Stimulated activated CD8-positive, alpha-beta memory T cell treated with anti-CD3 and anti-CD28 coated beads, Interleukin-2, amount 100 ng/mL, for 1 hour (primary cell): ENCODE data around the gene TMEM200C.
"Not testable (repeated sequence)": the region's sequence is repeated elsewhere in the genome, so short reads cannot be mapped to it uniquely, and the experiment has no call there.

Source experiments
- DNase-seq, 2 donors: peaks; one replicate each; pipeline ENCODE4 v3.0.0-alpha.2; 2020; ENCODE audit warnings: low read depth in 2 of 2

TMEM200C gene

DNA sequence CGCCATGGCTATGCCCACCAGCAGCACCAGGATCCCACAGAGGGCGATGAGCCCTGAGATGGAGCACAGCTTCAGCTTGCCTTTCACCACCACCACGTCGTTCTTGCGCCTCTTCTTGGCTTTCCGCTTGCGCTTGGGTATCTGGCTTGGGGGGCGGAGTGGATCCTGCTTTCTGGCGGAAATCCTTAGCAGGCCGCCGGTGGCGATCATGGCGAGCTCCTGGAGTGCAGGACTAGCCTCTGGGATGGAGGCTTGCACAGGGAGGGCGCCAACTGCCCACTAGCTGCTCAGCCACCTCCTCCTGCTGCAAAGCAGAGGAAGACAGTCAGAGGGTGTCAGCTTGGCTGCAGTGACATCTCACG lies 3.5 kb downstream of the TMEM200C start:
- DNase-seq = no peak

DNA sequence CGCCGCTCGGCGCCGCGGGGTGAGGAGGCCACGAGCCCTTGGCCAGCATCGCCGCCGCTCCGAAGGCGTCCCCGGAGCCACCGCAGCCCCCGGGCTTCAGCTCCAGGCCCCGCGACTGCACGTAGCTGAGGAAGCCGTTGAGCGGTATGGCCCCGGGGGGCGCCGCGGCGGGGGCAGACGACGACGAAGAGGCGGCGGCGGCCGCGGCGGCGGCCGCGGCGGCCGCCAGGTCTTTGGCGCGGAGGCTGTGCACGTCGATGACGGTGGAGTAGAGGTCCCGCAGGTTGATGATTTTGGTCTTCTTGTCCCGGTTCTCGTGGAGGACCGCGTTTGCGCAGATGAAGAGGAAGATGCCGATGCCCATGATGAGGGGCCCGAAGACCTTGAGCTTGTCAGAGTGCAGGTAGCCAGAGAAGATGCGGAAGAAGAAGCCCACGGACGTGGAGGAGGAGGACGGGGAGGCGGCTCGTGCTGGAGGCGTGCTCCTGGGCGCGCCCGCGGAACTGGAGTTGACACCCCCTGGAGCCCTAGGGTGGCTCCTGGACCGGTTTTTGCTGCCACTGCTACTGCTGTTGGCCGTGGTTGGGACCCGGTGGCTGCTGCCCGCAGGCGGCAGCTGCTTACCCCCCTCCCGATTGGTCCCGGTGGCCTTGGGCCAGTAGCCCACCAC lies 4.0 kb downstream of the TMEM200C start:
- no peak for DNase-seq

DNA sequence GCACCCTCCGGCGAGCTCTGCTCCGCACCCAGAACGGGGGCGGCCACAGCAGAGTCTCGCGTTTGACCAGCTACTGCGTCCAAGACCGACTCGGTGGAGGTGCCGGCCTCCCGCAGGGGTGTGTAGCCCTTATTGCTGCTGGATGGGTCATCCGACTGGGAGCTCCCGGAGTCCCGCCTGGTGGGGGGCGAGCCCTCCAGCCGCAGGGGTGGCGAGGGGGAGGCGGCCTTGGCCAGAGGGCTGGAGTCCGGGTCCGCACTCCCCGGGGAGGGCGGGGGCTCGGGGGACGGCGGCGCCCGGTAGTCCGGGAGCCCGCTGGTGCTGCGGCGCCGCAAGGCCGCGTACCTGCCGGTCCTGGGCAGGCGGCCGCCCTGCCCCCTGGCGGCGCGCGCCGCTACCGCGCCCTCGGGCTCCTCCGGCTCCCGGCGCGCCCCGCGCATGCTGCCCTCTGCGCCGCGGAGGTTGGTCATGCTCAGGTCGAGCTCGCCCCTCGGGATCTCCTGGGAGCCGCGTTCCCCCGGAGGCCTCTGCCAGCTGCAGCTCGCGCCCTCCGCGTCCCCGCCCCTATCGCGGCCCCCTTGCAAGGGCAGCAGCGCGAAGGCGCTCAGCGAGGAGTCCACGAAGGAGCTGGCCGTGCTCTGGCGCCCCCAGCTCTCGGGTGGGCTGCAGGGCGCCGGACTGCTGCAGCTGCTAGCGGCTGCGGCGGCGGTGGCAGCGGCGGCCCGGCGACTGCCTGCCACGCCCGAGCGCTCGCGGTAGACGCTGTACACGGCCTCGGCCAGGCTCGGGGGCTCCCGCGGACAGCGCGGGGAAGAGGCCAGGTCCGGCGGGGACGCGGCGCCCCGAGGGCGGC lies 4.8 kb downstream of the TMEM200C start:
- no peak for DNase-seq

DNA sequence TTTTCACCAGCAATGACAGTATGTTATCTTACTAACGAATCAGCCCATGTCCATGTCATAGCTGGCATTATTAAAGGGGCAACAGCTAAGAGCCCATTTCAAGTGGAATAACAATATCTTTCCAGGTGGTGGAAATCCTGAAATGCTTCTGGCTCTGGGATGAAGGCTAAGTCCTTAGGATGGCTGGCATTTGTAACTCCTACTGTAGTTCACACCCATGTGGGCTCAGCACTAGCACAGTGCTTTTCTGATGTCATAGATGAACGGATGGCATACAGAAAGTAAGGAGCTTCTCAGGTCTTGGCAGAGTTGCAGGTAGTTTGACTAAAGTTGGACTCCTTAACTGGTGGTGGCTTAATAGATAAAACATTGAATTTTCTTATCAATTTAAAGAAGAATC lies 10.0 kb downstream of the TMEM200C start:
- DNase-seq = no peak

DNA sequence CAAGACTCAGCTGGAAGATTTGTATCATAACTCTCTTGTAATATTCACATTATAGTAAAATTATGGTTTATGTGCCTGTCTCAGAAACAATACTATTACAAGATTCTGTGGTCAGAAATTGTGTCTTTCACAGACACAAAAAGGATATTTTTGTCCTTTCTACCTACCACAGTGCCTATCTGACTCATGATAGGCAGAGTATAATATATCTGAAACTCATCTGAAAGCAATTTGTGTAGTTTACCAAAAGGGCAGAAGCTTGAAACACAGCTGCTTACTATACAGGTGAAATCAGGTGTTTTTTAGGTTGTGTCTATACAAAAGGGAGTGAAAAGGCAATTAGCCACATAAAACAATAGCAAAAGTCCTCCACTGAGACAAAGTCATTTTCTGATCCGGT lies 10.9 kb downstream of the TMEM200C start:
- DNase-seq = no peak

DNA sequence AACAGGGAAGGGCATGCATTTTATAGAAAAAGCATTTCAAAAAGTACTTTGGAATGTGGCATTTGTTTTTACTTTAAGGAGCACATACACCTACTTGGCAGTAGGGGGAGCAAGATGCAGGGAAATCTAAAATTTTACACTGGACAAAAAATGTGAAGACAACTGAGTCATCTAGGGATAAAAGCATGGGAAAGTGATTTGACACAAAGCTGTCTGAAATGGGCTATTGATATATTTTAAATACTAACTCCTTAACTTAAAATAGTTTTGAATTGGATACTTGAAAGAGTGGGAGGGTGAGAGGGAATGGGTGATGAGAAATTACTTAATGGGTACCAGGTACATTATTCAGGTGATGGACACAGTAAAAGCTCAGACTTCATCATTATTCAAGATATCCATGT lies 15.8 kb downstream of the TMEM200C start:
- no peak for DNase-seq

DNA sequence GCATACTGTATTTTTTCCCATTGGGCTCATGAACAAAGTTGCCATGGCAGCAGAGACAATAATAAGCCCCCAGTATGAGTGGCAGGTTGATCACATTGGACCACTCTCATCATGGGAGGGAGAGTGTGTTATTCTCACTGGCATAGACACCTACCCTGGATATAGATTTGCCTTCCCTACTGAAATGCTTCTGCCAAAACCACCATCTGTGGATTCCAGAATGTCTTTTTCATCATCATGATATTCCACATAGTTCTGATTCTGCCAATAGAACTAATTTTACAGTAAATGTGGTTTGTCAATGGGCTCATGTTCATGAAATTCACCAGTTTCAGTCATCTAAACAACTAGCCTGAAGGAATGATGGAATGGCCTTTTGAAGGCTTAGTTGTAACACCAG lies 18.4 kb downstream of the TMEM200C start:
- no peak for DNase-seq

DNA sequence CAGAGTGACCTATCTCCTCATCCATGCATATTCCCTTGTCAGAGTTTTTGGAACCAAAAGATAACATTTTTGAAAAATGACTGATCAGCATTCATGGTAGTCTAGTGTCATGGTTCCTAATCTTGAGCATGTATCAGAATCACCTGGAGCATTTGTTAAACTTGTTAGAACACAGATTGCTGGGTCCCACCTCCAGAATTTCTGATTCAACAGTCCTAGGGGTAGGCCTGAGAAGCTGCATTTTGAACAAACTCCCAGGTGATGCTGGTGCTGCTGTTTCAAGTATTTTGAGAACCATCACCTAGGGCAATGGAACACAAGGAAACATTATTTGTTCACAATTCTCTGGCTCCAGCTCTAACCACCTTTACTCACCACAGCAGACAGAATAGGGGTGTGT lies 21.0 kb downstream of the TMEM200C start:
- DNase-seq = no peak

DNA sequence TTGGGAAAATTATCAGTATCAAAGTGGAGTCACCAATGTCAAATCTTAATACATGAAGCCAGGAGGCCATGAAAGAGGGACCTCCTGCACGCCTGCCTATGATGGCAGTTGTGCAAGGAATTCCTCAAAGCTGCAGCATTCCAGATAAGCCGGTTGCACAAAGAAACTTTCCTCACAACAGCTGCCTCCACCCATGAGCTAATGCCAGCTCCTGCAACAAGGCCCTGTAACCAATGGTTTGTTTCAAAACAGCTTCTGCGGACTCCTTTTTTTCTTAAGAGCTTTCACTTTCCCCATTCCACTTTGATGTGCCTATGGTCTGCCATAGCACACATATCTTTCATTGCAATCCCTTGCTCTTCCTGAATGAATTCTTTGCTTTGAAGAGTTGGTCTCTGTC lies 22.4 kb downstream of the TMEM200C start:
- DNase-seq = no peak

DNA sequence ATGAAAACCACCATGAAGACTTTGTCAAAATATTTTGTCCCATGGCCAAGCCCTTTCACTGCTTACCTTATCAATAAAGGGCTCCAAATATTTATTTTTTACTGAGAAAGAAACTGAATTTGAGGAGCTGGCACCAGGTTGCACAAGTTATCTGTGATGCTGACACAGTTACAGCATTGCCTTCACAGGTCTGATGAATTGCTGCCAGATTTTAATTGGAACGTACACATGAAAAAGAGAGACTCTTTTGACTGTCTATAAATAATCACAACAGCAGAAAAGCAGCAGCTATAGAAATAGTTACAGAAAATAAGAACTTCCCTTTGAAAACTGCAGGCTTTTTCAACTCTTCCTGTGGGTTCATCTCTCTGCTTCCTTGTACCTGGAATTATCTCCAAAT lies 23.9 kb downstream of the TMEM200C start:
- no peak for DNase-seq

DNA sequence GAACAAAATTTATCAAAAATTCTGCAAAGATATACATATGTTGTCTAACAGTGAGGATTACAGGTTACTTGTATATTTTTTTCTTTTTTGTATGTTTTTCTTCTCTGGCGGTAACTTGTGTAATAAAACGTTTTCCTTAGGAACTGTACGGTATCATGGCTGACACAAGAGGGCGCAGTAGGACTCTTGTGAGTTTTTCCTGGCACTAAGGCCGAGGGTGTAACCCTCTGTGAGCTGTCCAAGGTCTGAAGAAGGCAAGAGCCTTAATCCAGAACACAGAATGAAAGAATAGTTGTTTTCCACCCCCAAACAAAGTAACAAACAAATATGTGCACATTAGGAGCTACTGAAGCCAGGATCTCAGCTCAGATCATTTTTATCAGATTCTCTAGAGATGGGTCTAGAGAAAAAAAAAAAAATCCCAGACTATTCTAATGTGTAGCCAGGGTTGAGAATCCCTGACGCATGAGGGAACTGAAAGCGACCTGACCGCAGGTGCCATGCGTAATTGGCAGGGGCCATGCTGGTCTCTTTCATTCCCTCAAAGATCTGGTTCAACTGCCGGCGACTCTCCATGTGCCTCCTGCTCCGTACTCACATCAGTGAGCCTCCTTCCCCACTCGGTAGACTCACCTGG lies 27.0 kb downstream of the TMEM200C start:
- no peak for DNase-seq

DNA sequence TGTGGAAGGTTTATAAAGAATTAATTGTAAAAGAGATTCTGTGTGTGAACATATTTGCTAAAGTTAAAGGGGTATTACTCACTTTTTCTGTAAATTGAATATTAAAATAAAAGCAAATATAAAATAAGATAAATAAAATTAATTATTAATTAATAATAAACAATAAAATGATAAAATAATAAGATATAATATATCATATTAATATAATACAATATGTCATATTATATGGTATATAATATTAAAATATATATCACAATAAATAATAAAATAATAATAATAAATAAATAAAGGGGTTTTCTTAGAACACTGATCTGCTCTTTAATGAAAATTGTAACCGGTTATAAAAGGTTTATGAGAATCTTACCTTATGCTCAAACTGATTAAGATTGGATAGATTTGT lies 29.8 kb downstream of the TMEM200C start:
- DNase-seq = no peak

DNA sequence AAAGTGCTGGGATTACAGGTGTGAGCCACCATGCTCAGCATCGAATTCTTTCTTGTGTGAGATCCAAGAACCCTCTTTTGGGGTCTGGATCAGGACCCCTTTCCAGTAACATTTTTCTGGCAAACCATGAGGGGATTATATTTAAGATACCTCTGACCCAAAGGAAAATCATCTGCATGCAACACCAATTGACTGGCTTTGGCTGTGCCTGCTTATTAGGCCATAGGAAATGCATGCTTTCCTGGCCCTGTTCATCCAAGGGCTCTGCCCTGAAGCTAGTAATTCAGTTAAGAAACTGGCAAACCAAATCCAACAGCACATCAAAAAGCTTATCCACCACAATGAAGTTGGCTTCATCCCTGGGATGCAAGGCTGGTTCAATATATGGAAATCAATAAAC lies 33.2 kb downstream of the TMEM200C start:
- not testable (repeated sequence) for DNase-seq

DNA sequence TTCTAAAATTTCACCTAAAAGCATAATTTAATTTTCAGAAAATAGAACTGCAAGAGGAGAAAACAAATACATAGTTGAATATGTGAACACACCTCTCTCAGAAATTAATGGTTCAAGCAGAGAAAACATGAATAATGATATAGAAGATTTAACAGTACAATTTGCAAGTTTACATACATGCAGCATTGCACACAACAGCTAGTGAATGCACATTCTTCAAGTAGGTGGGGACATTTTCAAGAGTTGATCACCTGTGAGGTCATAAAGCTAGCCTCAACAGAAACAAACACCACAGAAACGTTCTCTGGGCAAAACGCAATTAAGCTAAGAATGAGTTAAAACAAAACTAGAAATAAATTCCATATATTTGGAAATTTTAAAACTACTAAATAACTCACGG lies 38.1 kb downstream of the TMEM200C start:
- no peak for DNase-seq

DNA sequence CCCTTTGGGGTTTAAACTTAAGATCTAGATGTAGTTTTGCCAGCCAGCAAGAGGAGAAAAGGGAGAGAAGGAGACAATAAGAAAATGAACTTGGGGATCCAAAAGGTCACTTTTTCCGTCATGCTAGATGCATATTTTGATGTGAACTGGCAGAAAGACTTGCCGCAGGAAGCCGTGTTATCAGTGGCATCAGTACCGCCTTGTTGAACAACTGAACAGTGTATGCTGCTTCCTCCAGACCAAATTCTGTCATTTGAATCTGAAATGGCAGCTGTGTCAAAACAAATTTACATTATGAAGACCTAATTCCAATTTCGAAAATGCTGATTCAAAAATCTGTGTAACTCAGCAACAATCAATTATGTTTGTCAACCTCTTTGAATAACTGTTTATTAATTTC lies 42.1 kb downstream of the TMEM200C start:
- no peak for DNase-seq

DNA sequence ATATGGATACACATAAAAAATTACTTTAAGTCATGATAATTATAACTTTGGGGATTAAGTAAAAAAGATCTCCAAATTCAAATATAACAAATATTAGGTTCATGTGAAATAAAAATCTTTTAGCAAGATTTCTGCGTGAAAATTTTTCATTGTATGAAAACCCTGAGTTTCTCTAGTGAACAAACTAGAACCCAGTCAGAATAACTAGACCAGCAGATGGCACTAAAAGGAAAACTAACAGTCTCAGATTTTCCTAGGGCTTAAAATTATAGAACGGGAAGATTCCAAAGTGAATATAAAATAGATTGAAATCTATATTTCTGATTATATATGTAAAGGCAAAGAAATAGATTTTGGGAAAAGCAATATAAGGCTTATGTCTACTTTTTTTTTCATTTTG lies 43.3 kb downstream of the TMEM200C start:
- no peak for DNase-seq

DNA sequence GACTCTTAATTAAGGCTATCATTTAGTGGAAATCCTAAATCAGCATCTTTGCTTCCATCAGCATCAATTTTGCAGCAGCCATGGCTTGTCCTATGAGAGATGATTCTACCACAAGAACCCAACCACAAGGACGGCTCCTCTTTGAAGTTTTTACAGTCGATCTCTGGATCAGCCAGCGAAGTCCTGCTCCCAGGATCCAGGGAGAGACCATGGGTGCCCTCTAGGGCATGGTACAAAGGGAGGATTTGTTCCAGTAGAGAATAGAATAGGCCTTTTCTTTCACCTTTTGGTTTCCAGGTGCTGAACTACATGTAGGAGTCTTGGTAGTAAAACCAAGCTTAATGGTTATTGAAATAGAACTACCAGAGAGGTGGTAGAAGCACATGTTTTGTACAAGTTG lies 52.7 kb downstream of the TMEM200C start:
- no peak for DNase-seq

DNA sequence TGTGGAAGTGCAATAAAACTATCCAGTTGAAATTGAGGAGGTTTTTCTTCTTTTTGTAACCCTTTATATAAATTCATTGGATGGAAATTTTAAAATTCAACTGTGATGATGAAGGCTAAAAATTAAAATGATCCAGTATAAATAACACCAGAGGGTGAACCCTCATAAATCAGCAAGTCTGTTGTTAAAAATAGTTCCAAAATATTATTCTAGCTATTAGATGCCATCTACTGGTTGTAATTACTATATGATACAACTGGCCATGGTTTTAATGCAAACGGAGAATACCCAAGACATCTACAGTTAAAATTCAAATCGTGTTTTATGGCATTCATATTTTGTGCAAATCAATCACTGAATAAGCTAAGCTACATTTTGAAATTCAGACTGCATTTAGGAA lies 53.8 kb downstream of the TMEM200C start:
- DNase-seq = no peak

DNA sequence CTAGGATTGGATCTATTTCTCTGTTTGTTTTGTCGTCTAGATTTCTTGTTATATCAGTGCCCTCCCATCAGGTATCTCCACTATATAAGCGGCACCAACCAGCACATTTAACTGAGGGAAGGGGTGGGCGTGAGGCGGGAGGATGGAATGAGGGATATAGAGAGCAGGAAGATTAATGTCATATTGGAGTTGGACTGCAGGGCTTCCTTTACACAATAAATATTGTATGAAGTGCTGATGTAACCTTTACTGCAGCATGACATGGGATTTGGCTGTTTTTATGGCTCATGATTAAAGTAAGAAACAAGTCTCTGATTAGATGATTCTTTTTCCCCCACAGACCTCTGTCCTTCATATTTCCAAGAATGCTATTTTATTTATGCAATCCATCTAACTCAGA lies 54.8 kb downstream of the TMEM200C start:
- DNase-seq = no peak

DNA sequence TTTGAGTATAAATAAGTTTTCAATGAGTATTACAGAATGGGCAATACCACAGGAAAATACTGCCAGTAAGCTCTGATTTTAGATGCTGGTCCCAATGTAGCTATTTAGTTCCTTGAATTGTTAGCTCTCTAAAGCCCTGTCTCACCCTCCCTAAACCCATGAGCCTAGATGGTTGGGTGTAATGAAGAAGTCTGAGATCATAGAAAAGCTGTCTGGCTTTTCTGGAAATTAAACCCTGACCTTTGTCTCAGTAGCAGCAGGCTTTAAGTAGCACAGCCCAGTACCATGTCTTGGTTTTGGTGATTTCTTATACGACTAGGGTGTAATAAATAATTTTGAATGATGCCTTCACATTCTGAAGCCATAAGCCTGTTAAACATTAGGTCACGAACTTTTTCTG lies 55.3 kb downstream of the TMEM200C start:
- no peak for DNase-seq

DNA sequence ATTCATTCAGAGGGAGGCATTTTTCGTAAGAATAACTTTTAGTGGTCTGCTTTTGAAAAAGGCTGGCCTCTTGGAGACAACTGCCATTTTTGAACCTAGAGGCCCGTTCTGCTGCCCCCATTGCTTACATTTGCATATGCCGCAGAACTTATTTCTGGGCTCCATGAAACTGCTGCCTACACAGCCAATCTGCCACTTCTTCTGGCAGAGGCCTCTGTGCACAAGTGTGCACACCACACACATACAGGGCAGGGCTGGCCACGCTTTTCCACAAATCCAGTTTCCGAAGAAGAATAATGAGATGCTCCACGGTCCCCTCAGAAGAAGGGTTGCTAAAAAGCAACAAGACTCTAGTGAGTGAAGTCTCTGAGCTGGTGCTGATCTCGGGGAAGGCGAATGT lies 56.2 kb downstream of the TMEM200C start:
- no peak for DNase-seq
